ENCODE data around the gene RRP8. TPM values are rescaled to one million over a fixed set of nuclear protein-coding genes. Genes with fewer than 3 reads are reported as not detected.

RRP8 gene
- total and polyA plus RNA-seq, 10 of the 15 experiments (the other 5 are each of a cell fraction or from before 2014, with no cell fraction given): 4.7 to 51.2 (median 23.9) TPM

DNA sequence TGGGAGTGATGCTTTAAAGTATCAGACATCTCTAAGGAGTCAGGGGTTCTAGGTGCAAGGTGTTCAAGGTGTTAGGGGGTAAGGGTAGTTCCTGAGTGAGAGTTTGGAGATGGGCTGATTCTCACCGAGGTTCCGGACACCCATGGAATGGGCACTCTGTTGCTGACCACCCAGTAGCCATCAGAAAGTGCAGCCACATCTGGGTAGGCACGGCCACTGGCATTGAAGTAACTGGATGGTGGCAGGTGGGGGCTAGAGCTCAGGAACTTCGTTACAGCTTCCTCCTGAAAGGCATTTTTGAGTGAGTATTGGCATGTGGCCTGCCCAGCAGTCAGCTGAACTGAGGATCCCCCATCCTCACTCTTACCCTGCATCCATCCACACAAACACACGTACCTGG is 11.6 kb upstream of the RRP8 start (continued):
- TF ChIP-seq, protein P1, sequence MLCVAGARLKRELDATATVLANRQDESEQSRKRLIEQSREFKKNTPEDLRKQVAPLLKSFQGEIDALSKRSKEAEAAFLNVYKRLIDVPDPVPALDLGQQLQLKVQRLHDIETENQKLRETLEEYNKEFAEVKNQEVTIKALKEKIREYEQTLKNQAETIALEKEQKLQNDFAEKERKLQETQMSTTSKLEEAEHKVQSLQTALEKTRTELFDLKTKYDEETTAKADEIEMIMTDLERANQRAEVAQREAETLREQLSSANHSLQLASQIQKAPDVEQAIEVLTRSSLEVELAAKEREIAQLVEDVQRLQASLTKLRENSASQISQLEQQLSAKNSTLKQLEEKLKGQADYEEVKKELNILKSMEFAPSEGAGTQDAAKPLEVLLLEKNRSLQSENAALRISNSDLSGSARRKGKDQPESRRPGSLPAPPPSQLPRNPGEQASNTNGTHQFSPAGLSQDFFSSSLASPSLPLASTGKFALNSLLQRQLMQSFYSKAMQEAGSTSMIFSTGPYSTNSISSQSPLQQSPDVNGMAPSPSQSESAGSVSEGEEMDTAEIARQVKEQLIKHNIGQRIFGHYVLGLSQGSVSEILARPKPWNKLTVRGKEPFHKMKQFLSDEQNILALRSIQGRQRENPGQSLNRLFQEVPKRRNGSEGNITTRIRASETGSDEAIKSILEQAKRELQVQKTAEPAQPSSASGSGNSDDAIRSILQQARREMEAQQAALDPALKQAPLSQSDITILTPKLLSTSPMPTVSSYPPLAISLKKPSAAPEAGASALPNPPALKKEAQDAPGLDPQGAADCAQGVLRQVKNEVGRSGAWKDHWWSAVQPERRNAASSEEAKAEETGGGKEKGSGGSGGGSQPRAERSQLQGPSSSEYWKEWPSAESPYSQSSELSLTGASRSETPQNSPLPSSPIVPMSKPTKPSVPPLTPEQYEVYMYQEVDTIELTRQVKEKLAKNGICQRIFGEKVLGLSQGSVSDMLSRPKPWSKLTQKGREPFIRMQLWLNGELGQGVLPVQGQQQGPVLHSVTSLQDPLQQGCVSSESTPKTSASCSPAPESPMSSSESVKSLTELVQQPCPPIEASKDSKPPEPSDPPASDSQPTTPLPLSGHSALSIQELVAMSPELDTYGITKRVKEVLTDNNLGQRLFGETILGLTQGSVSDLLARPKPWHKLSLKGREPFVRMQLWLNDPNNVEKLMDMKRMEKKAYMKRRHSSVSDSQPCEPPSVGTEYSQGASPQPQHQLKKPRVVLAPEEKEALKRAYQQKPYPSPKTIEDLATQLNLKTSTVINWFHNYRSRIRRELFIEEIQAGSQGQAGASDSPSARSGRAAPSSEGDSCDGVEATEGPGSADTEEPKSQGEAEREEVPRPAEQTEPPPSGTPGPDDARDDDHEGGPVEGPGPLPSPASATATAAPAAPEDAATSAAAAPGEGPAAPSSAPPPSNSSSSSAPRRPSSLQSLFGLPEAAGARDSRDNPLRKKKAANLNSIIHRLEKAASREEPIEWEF (IDR thresholded peaks at IDR 0.05; ENCODE audit: insufficient replicate concordance, low read depth, low read length): no peak
- no peak for TF ChIP-seq ZNF687 (IDR thresholded peaks at IDR 0.05)
- no peak for TF ChIP-seq STAT1 (conservative IDR thresholded peaks at IDR 0.05)
- TF ChIP-seq YBX1 (IDR thresholded peaks at IDR 0.05): no peak
- TF ChIP-seq CEBPB (IDR thresholded peaks at IDR 0.05; ENCODE audit: borderline replicate concordance in 1 of 2, low read depth in 2 of 2, low read length in 2 of 2): no peak
- TF ChIP-seq PAX8 (IDR thresholded peaks at IDR 0.05): no peak
- no peak for TF ChIP-seq CBX3 (IDR thresholded peaks at IDR 0.05; ENCODE audit: borderline replicate concordance, low read depth)
- TF ChIP-seq DPF2 (IDR thresholded peaks at IDR 0.05): no peak

Measured in GM12878 (cell line).